ENCODE data around the gene NFATC2IP. TPM values are rescaled to one million over a fixed set of nuclear protein-coding genes. Genes with fewer than 3 reads are reported as not detected.

The NFATC2IP gene
- total and polyA plus RNA-seq, 2 of the 13 experiments (the other 11 are each of a cell fraction or from before 2014, with no cell fraction given): 32.1 to 48.5 TPM

- TF ChIP-seq CCAR2 (optimal IDR thresholded peaks at IDR 0.05; ENCODE audit: low read depth, low read length) (no peak), NFE2L2 (IDR thresholded peaks at IDR 0.05; ENCODE audit: low read length) (no peak), SRF (IDR thresholded peaks at IDR 0.05; ENCODE audit: low read depth, low read length) (no peak), RELA (CRISPR knock-in tag; IDR thresholded peaks at IDR 0.05) (no peak), ZBTB8A (CRISPR knock-in tag; IDR thresholded peaks at IDR 0.05; ENCODE audit: borderline replicate concordance, low read depth) (no peak), ZSCAN9 (CRISPR knock-in tag; IDR thresholded peaks at IDR 0.05; ENCODE audit: borderline replicate concordance) (no peak), ZFP41 (CRISPR knock-in tag; IDR thresholded peaks at IDR 0.05; ENCODE audit: borderline replicate concordance) (no peak), ZNF570 (CRISPR knock-in tag; IDR thresholded peaks at IDR 0.05; ENCODE audit: borderline replicate concordance) (no peak), CSRNP1 (CRISPR knock-in tag; IDR thresholded peaks at IDR 0.05) (no peak), ZNF710 (CRISPR knock-in tag; IDR thresholded peaks at IDR 0.05; ENCODE audit: borderline replicate concordance) (no peak), ZBTB4 (CRISPR knock-in tag; IDR thresholded peaks at IDR 0.05; ENCODE audit: borderline replicate concordance) (no peak; the same call in 1 of the 2 replicates), NFRKB (IDR thresholded peaks at IDR 0.05) (no peak), ZNF256 (CRISPR knock-in tag; conservative IDR thresholded peaks at IDR 0.05) (no peak; the same call in 1 of the 2 replicates), ARID5B (CRISPR knock-in tag; IDR thresholded peaks at IDR 0.05) (no peak), CREB3 (CRISPR knock-in tag; IDR thresholded peaks at IDR 0.05) (no peak), TCF12 (IDR thresholded peaks at IDR 0.05) (no peak), TCF12 (CRISPR knock-in tag; IDR thresholded peaks at IDR 0.05) (no peak)
Observed at GRCh38 chr16:28935924-28936783, 14.6 kb upstream of the NFATC2IP start (continued).

Data from HepG2 (cell line).